Right atrium auricular region (tissue), 2 donors: ENCODE results near the gene OPN1SW. TPM values are rescaled to one million over a fixed set of nuclear protein-coding genes. Genes with fewer than 3 reads are reported as not detected.

Experiments used
- DNase-seq: peaks from one replicate; pipeline ENCODE4 v3.0.0-alpha.2; 2019; ENCODE audit warnings: low spot score
- H3K27ac ChIP-seq, 2 donors: fragments of 200-600 bp; sonication (generic); 1 replicate in 1 of 2; 2 replicates in 1 of 2; pipeline ENCODE4 v1.5.1; 2016 to 2019
- H3K27me3 ChIP-seq, 2 donors: fragments of 200-600 bp; sonication (generic); one replicate each; pipeline versions ENCODE4 v1.5.1 to v1.6.0; 2017 to 2019
- H3K36me3 ChIP-seq: fragments of 200-600 bp; sonication (generic); one replicate; pipeline ENCODE4 v1.5.1; 2016
- H3K4me1 ChIP-seq, 2 donors: fragments of 200-600 bp; sonication (generic); one replicate each; pipeline versions ENCODE4 v1.5.1 to v1.6.0; 2017 to 2019
- H3K4me3 ChIP-seq, 2 donors: fragments of 200-600 bp; sonication (generic); 1 replicate in 1 of 2; 2 replicates in 1 of 2; pipeline ENCODE4 v1.5.1; 2017 to 2019; ENCODE audit warnings: mild to moderate bottlenecking in 1 of 2, moderate library complexity in 1 of 2
- H3K9me3 ChIP-seq, 2 donors: fragments of 200-600 bp; sonication (generic); one replicate each; pipeline ENCODE4 v1.5.1; 2019
- total RNA-seq, 2 donors: library from RNA; depleted of rRNA; stranded (reverse); fragments of >200 nt; gene quantifications; one replicate each; pipeline ENCODE4 v1.1.0, GENCODE V29; 2016
- TF ChIP-seq, protein P1 (sequence below), 2 donors: fragments of 200-600 bp; sonication (generic); IDR thresholded peaks; one replicate each; pipeline ENCODE4 v1.5.1; 2019; ENCODE audit warnings: antibody characterized with exemption in 2 of 2

OPN1SW gene, protein sequence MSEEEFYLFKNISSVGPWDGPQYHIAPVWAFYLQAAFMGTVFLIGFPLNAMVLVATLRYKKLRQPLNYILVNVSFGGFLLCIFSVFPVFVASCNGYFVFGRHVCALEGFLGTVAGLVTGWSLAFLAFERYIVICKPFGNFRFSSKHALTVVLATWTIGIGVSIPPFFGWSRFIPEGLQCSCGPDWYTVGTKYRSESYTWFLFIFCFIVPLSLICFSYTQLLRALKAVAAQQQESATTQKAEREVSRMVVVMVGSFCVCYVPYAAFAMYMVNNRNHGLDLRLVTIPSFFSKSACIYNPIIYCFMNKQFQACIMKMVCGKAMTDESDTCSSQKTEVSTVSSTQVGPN
- not detected for total RNA-seq

DNA sequence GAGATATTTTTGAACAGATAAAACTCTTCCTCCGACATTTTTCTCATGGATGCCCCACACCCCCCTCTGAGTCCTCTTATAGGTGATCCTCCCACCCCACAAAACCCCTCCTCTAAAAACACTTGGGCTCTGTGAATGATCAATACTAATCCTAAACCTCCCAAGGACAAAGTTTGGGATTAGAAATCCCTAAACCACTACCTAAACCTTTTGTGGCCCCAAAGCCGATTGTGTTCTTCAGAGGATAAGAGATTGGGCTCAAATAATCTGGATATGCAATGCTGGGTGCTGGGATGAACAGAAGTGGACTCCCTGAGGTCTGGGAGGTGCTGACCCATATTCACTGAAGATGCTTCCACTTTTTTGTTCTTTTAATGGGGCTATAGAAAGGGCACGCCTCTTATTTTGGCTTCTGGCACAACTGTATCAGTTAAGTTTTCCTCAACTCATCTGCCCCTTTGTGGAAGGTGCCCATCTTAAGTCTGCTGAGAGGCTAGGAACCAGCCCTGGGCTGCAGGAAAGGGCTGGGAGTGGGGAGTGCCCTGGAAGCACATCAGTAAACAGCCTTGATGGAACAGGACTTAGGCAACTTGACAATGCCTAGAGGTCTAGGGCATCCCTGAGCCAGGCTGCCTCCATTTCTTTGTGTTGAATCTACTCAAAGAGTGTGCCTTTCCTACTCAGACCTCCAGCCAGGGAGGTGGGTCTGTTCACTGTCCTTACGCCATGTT lies at the start of gene OPN1SW:
Gene OPN1SW, minus strand, starts transcription at position 51 of the 731 bp plus-strand sequence. Its CDS starts 13 bp downstream, at position 38.
- DNase-seq, result no peak
- TF ChIP-seq, protein P1, sequence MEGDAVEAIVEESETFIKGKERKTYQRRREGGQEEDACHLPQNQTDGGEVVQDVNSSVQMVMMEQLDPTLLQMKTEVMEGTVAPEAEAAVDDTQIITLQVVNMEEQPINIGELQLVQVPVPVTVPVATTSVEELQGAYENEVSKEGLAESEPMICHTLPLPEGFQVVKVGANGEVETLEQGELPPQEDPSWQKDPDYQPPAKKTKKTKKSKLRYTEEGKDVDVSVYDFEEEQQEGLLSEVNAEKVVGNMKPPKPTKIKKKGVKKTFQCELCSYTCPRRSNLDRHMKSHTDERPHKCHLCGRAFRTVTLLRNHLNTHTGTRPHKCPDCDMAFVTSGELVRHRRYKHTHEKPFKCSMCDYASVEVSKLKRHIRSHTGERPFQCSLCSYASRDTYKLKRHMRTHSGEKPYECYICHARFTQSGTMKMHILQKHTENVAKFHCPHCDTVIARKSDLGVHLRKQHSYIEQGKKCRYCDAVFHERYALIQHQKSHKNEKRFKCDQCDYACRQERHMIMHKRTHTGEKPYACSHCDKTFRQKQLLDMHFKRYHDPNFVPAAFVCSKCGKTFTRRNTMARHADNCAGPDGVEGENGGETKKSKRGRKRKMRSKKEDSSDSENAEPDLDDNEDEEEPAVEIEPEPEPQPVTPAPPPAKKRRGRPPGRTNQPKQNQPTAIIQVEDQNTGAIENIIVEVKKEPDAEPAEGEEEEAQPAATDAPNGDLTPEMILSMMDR (IDR thresholded peaks at IDR 0.05), result no peak
- H3K27ac ChIP-seq, result no peak within 1 kb of the TSS
- H3K36me3 ChIP-seq, result peaks cover 22% of the 10 kb centered on the region
- no peaks in the 10 kb centered on the region for H3K4me1 ChIP-seq
- H3K4me3 ChIP-seq, result no peak within 1 kb of the TSS
- H3K27me3 ChIP-seq, result no peaks in the 10 kb centered on the region
- peaks cover 0 to 8% of the 10 kb centered on the region in 2 donors for H3K9me3 ChIP-seq

DNA sequence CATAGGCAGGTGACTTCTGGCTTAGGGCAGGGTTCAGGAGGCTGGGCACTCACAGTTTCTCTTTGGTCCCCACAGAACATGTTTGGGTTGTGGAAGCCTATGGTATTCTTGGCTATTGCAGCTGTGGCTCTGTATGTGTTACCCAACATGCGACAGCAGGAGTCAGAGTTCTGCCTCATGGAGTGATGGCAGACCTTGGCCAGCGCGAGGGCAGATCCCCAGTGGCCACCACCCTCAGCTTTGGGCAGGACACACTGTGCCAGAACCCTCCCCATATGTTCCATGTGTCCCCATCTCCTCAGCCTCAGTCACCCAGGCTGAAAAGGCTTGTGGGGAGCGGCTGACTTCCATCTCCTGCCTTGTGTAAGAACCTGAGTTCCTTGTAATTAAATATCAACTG lies 46.1 kb upstream of the OPN1SW start:
- Histone ChIP-seq H3K36me3 (no peaks in the 10 kb centered on the region), H3K4me3 (no peak overlapping the region), H3K9me3 (no peaks in the 10 kb centered on the region), H3K4me1 (no peaks in the 10 kb centered on the region), H3K27ac (no peak overlapping the region), H3K27me3 (no peaks in the 10 kb centered on the region)
- TF ChIP-seq, protein P1 (IDR thresholded peaks at IDR 0.05), result no peak
- no peak for DNase-seq

DNA sequence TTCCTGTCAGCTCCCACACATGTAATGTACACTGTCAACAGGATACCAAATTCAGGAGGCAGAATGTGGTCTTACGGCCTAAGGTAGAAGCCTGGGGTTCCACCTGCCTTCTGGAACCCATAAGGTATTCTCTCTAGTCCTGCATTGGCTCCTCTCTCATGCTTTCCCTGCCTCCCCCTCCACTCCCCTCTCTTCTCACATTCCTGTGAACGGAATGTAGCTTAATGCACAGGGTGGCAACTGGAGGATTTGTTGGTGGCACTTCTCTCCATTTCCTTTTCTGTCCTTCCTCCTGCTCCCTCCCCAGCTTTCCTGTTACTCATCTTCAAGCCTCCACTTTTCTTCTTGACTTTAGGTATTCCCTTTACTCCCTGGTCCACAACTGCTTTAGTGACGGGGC lies 43.1 kb upstream of the OPN1SW start:
- H3K4me1 ChIP-seq, result no peaks in the 10 kb centered on the region
- H3K36me3 ChIP-seq, result no peaks in the 10 kb centered on the region
- H3K27me3 ChIP-seq, result no peaks in the 10 kb centered on the region
- no peak overlapping the region for H3K27ac ChIP-seq
- no peak overlapping the region for H3K4me3 ChIP-seq
- no peaks in the 10 kb centered on the region for H3K9me3 ChIP-seq
- TF ChIP-seq, protein P1 (IDR thresholded peaks at IDR 0.05), result no peak
- DNase-seq, result no peak

DNA sequence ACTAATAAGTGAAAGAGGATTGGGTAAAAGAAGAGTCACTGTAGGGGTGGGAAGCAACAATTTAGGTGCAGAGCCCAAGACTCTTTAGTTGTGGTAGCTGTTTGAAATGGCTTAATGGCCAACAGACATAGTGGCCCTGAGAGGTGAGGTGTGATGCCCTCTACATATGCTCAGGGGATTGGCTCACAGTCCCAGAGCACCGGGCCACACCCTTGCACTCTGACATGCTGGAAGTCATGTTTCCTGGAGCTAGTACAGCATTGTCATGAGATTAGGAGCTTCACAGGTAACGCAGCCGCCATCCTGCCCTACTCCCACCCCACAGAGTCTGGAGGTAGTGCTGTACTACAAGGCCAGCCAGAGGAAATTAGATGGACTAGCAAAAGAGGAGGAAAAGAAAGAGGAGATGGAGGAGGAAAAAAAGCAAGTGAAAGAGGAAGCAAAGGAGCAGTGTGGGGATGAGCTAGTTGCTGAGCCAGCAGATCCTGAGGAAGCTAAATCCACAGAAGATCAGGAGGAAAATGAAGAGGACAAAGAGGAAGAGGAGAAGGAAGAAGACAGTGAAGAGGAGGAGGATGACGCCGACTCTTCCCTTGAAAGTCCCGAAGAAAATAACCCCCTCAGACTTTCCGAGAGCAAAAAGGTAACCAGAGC lies 39.8 kb upstream of the OPN1SW start:
- Histone ChIP-seq H3K9me3 (no peaks in the 10 kb centered on the region), H3K27me3 (no peaks in the 10 kb centered on the region), H3K4me3 (no peak overlapping the region), H3K36me3 (no peaks in the 10 kb centered on the region), H3K27ac (no peak overlapping the region), H3K4me1 (peaks cover 0 to 8% of the 10 kb centered on the region in 2 donors)
- no peak for DNase-seq
- TF ChIP-seq, protein P1 (IDR thresholded peaks at IDR 0.05), result no peak

DNA sequence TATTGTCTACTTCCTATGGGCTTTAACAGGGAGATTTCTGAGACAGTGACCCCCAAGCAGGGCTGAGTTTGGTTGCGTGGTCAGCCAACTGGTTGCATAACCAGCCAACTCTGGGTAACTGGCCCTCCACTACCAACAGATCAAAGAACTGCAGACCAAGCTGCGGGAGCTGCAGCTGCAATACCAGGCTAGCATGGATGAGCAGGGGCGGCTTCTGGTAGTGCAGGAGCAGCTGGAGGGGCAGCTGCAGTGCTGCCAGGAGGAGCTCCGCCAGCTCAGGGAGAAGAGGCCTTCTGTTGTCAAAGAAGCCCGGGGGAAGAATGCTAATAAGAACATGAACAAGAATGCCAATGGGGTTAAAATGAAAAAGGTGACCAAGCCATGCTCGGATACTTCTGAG lies 38.9 kb upstream of the OPN1SW start:
- Histone ChIP-seq H3K27ac (no peak overlapping the region), H3K36me3 (no peaks in the 10 kb centered on the region), H3K4me1 (peaks cover 0 to 8% of the 10 kb centered on the region in 2 donors), H3K27me3 (no peaks in the 10 kb centered on the region), H3K4me3 (no peak overlapping the region), H3K9me3 (no peaks in the 10 kb centered on the region)
- TF ChIP-seq, protein P1 (IDR thresholded peaks at IDR 0.05), result no peak
- DNase-seq, result no peak
